ENCODE results near the gene SLC30A7. TPM values are rescaled to one million over a fixed set of nuclear protein-coding genes. Genes with fewer than 3 reads are reported as not detected.
"Not testable (repeated sequence)": the region's sequence is repeated elsewhere in the genome, so short reads cannot be mapped to it uniquely, and the experiment has no call there.

The SLC30A7 gene
- total and polyA plus RNA-seq, 2 of the 13 experiments (the other 11 are each of a cell fraction or from before 2014, with no cell fraction given), result 8.3 to 40.8 TPM

DNA sequence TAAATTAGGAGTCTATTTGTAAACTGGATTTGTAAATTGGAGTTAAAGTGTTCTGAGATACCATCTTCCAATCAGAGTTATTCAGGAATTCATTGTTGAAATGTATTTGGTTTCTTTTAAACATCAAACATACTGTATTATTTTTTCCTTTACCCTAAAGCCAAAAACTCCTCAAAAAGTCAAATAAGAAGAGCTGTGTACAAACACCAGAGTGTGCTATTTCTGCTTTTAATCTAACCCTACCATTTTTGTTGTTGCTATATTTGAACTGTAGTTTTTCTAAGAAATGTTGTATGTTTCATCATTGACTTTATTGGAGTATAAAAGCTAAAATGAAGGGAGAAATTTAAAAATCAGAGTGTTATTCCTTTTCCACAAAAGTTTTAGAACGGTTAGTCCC is 35.8 kb downstream of the SLC30A7 start:
- no peaks in the 10 kb centered on the region for H3K4me1 ChIP-seq (ENCODE audit: insufficient read depth, low read length)
- intact Hi-C loops (cut with micrococcal nuclease; ENCODE audit: unreplicated experiment), result no loop called here
- no peak overlapping the region for H3K27ac ChIP-seq (ENCODE audit: extremely low read length, insufficient read depth, low read length)
- no peak overlapping the region for H3K4me3 ChIP-seq (replicated peaks in 1 of 3; ENCODE audit: insufficient read depth in 1 of 3, low read depth in 2 of 3, low read length in 3 of 3)
- no TSS peak for BruUV-seq (replicated peaks)
- ATAC-seq, result no peak
- 100% methylated on average over 1 of the region's 1 CpG for WGBS (ENCODE audit: low lambda C conversion rate)
- no peak overlapping the region for H3K4me2 ChIP-seq (ENCODE audit: low read depth, low read length)
- H3K9ac ChIP-seq (ENCODE audit: insufficient read depth, low read depth, low read length), result no peak overlapping the region
- peaks cover 0 to 3% of the 10 kb centered on the region in 2 experiments; a peak in 4 of 5 replicates for H3K36me3 ChIP-seq (replicated peaks in 1 of 2; ENCODE audit: control insufficient read depth in 1 of 2, insufficient read depth in 2 of 2, low read length in 2 of 2)
- no peak for TF ChIP-seq MYNN (CRISPR knock-in tag; IDR thresholded peaks at IDR 0.05; ENCODE audit: low read depth)
- no peak for TF ChIP-seq MTA1 (CRISPR knock-in tag; IDR thresholded peaks at IDR 0.05; ENCODE audit: borderline replicate concordance)
- TF ChIP-seq, protein P1, sequence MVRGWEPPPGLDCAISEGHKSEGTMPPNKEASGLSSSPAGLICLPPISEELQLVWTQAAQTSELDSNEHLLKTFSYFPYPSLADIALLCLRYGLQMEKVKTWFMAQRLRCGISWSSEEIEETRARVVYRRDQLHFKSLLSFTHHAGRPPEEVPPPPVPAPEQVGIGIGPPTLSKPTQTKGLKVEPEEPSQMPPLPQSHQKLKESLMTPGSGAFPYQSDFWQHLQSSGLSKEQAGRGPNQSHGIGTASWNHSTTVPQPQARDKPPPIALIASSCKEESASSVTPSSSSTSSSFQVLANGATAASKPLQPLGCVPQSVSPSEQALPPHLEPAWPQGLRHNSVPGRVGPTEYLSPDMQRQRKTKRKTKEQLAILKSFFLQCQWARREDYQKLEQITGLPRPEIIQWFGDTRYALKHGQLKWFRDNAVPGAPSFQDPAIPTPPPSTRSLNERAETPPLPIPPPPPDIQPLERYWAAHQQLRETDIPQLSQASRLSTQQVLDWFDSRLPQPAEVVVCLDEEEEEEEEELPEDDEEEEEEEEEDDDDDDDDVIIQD (CRISPR knock-in tag; IDR thresholded peaks at IDR 0.05; ENCODE audit: low read depth), result no peak
- no peak for TF ChIP-seq HOXA5 (CRISPR knock-in tag; IDR thresholded peaks at IDR 0.05)
- no peak for TF ChIP-seq ZNF616 (CRISPR knock-in tag; IDR thresholded peaks at IDR 0.05; ENCODE audit: low read depth)
- no peak for TF ChIP-seq ZNF761 (CRISPR knock-in tag; conservative IDR thresholded peaks at IDR 0.05)
- no peak for TF ChIP-seq CBFB (CRISPR knock-in tag; IDR thresholded peaks at IDR 0.05)
- TF ChIP-seq ZNF781 (CRISPR knock-in tag; IDR thresholded peaks at IDR 0.05; ENCODE audit: borderline replicate concordance, not compliant biosample characterization), result no peak
- TF ChIP-seq ZNF367 (CRISPR knock-in tag; IDR thresholded peaks at IDR 0.05; ENCODE audit: borderline replicate concordance), result no peak
- ChIA-PET CTCF (ENCODE audit: low intra/inter-chr PET ratio, low total read pairs) (no interaction called here), POLR2A (no interaction called here)
- no peaks in the 10 kb centered on the region for H3K9me3 ChIP-seq (ENCODE audit: low read length)
- in situ Hi-C loops (cut with HindIII; ENCODE audit: extremely low pct_ligation_motif_present, low pct_unique_long_range_greater_than_20kb), result no loop called here
- H3K27me3 ChIP-seq (ENCODE audit: control insufficient read depth in 1 of 2, insufficient read depth in 2 of 2, low read length in 2 of 2), result no peaks in the 10 kb centered on the region
- FAIRE-seq, result no peak
- no peaks in the 10 kb centered on the region for H3K79me2 ChIP-seq (ENCODE audit: insufficient read depth, low read length)
- no peak overlapping the region for H2AFZ ChIP-seq (ENCODE audit: low read length)
- no peak for DNase-seq (ENCODE audit: low spot score)
- H4K20me1 ChIP-seq (ENCODE audit: insufficient read depth, low read length), result no peaks in the 10 kb centered on the region

DNA sequence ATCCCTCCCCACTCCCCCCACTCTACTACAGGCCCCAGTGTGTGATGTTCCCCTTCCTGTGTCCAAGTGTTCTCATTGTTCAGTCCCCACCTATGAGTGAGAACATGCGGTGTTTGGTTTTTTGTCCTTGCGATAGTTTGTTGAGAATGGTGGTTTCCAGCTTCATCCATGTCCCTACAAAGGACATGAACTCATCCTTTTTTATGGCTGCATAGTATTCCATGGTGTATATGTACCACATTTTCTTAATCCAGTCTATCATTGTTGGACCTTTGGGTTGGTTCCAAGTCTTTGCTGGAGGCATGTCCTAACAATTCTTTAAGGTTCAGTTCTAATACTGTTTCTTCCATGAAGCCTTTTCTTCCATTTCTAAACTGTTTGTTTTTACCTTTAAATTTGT is 37.7 kb downstream of the SLC30A7 start:
- H2AFZ ChIP-seq (ENCODE audit: low read length); H3K79me2 ChIP-seq (ENCODE audit: insufficient read depth, low read length); intact Hi-C loops (cut with micrococcal nuclease; ENCODE audit: unreplicated experiment); ATAC-seq; H4K20me1 ChIP-seq (ENCODE audit: insufficient read depth, low read length); H3K27ac ChIP-seq (ENCODE audit: extremely low read length, insufficient read depth, low read length); BruUV-seq (replicated peaks); H3K9me3 ChIP-seq (ENCODE audit: low read length); in situ Hi-C loops (cut with HindIII; ENCODE audit: extremely low pct_ligation_motif_present, low pct_unique_long_range_greater_than_20kb); DNase-seq (ENCODE audit: low spot score); FAIRE-seq; H3K9ac ChIP-seq (ENCODE audit: insufficient read depth, low read depth, low read length); H3K27me3 ChIP-seq (ENCODE audit: control insufficient read depth in 1 of 2, insufficient read depth in 2 of 2, low read length in 2 of 2); H3K4me2 ChIP-seq (ENCODE audit: low read depth, low read length); H3K4me1 ChIP-seq (ENCODE audit: insufficient read depth, low read length); CTCF ChIA-PET (ENCODE audit: low intra/inter-chr PET ratio, low total read pairs); POLR2A ChIA-PET; H3K4me3 ChIP-seq (replicated peaks in 1 of 3; ENCODE audit: insufficient read depth in 1 of 3, low read depth in 2 of 3, low read length in 3 of 3): not testable (repeated sequence)
- H3K36me3 ChIP-seq (replicated peaks in 1 of 2; ENCODE audit: control insufficient read depth in 1 of 2, insufficient read depth in 2 of 2, low read length in 2 of 2), result peaks cover 2 to 13% of the 10 kb centered on the region in 2 experiments; a peak in 3 of 5 replicates
- 100% methylated on average over 2 of the region's 2 CpGs for WGBS (ENCODE audit: low lambda C conversion rate)
